C4-2B (cell line): ENCODE results near the gene ZNF71.

ENCODE experiments used
- CTCF ChIP-seq: fragments of 450-650 bp; conservative IDR thresholded peaks from 2 replicates; pipeline ENCODE4 v1.5.1; 2017; ENCODE audit warnings: mild to moderate bottlenecking
- ZFX ChIP-seq: fragments of 450-650 bp; IDR thresholded peaks from 2 replicates; pipeline ENCODE4 v1.6.1; 2017

- TF ChIP-seq CTCF (no peak), ZFX (no peak)
Measured at GRCh38 chr19:56566904-56567273, 28.2 kb upstream of the ZNF71 start.
